NCI-H2171 (cell line): ENCODE data around the gene RAMP1.
"Not testable (repeated sequence)": the region's sequence is repeated elsewhere in the genome, so short reads cannot be mapped to it uniquely, and the experiment has no call there.

ENCODE experiments used
- DNase-seq: peaks from one replicate; lab custom pipeline; 2025; lab: John Stamatoyannopoulos, UW

The RAMP1 gene

DNA sequence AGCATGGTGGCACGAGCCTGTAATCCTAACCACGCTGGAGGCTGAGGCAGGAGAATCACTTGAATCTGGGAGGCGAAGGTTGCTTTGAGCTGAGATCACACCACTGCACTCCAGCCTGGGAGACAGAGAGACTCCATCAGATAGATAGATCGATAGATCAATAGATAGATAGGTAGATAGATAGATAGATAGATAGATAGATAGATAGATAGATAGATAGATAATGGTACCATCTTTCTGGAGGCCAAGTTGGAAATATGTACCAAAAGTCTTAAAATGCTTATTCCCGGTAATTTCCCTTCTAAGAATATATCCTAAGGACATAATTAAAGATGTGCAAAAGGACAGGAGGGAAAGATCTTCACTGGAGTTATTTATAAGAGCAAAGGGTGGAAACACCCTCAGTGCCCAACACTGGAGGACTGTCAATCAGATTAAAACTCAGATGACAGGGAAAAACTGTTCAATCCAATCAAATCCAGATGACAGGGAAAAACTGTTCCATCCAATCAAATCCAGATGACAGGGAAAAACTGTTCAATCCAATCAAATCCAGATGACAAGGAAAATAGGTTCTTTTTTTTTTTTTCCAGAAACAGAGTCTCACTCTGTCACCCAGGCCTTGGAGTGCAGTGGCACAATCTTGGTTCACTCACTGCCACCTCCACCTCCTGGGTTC is 58.4 kb downstream of the RAMP1 start:
- DNase-seq = no peak

DNA sequence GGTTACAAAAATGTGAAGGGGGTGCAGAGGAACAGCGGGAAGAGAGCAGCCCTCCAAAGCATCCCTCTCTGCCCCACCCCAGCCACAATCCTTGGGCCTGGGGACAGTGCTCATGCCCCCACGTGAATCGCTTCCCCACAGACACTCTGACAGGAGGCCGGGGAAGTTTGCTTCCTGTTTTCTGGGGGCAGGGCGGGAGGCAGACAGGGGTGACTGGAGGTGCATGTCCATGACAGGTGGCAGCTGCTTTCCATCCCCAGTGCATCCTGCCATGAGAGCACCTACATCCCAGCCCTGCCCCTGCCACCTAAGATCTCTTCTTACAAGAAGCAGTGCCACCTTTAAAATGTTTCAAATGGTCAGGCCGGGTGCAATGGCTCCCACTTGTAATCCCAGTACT is 60.2 kb downstream of the RAMP1 start:
- DNase-seq = no peak

DNA sequence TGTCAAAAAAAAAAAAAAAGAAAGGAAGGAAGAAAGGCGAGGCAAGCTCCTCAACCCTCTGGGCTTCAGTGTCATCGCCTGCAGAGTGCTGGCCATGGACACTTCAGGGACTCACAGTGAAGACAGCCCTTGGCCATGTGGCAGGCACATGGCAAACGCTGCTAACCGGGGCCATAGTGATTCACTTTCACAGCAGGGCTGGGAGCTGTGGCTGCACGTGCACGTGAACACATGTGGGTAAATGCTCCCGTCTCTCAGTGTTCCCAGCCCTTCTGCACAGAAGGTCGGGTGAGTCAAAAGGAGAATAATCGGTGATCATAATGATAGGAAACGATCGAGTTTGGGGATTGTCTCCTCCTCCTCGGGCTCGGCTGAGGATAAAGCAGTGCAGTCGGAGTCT is 61.2 kb downstream of the RAMP1 start:
- DNase-seq = no peak

- no peak for DNase-seq
Measured at GRCh38 chr2:237921967-237922492, 62.6 kb downstream of the RAMP1 start.

GRCh38 chr2:237922641-237923361 is 63.4 kb downstream of the RAMP1 start:
- peak; percentile 87 for DNase-seq

DNA sequence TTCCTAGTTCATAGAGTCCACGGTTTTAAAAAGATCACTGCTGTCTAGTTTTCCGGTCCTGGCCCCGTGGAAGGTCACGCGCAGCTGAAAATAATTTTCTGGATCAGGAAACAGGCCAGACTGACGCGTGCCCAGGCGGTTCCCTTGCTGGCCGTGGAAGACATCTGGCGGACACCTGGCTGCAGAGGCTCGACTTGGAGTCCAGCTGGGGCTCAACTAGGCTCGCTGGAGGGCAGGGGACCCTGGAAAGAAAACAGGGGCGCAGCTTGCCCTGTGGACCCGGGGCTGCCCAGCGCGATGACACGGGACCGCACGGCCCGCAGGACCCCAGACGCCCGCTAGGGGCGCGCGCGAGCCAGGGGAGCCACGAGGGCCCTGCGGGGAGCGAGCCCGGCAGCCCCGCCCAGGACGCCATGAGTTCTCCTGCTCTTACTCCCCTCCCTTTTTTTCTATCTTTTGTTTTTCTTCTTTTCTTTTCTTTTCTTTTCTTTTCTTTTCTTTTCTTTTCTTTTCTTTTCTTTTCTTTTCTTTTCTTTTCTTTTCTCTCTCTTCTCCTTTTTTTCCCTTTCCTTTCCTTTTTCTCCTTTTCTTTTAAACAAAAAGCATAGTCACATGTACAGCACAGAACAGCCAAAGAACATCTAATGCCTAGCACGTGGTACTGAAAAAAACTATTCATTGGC is 64.2 kb downstream of the RAMP1 start:
- DNase-seq = peak; percentile 42

GRCh38 chr2:237924164-237924534 is 64.7 kb downstream of the RAMP1 start:
- DNase-seq = no peak

- DNase-seq = no peak
Measured at GRCh38 chr2:237927135-237927534, 67.7 kb downstream of the RAMP1 start.

- DNase-seq = no peak
Measured at GRCh38 chr2:237927986-237928385, 68.6 kb downstream of the RAMP1 start.

DNA sequence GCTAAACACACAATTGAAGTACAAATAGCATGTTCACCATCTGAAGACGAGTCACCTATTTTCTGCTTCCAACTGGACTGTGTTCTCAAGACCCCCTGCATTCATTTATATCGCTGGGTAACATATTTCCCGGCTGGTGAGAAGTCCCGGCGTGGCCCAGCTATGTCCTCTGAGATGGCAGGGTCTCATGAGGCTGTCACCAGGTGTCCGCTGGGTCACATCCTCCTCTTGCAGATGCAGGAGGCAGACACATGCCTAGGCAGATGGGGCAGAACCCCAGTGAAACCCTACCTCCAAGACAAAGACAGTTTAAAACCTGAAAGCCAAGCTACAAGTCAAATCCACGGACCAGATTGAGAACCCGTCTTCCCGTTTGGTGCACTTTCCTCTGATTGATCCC is 70.6 kb downstream of the RAMP1 start:
- no peak for DNase-seq

GRCh38 chr2:237931205-237931721 is 71.8 kb downstream of the RAMP1 start:
- DNase-seq = no peak

GRCh38 chr2:237932731-237933131 is 73.3 kb downstream of the RAMP1 start:
- no peak for DNase-seq

DNA sequence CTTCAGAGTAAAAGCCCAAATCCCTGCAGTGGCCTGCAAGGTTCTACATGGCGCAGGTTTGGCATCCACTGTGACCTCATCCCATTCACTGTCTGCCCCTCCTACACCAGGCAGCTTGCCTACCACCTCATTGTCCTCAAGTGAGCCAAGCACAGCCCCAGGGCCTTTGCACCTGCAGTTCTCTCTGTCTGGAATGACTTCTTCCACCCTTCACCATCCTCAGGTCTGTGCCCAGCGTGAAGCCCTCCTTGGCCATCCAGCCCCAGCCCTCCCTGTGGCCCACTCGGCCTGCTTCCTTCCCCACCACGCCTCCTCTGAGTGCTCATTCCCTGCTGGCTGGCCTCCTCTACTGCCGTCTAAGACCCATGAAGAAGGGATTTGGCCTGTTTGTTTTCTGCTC is 74.8 kb downstream of the RAMP1 start:
- no peak for DNase-seq

DNA sequence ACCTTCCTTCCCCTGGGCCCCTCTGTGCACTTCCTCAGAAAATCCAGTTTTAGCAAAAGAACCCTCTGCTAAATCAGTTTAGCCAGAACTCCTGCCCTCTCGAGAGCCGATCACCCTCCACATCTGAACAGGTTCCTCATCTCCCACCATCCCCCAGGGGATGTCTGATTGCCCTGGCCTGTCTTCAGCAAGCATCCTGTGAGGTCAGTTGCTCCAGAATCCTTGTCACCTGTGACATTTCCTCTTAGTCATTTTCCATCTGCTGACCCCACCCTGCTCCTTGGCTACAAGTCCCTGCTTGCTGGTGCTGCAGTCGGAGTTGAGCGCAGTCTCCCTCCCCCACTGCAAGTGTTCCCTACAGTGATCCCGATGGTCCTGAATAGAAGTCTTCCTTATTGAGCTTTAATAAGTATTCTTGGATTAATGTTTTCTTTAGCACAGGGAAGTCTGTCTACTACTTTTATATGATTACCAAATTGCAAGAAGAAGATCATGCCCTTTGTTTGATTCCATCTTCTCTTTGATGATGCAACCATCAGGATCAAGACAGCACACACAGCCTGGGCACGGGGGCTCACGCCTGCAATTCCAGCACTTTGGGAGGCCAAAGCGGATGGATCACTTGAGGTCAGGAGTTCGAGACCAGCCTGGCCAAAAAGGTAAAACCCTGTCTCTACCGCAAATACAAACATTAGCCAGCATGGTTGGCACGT is 76.5 kb downstream of the RAMP1 start:
- no peak for DNase-seq

DNA sequence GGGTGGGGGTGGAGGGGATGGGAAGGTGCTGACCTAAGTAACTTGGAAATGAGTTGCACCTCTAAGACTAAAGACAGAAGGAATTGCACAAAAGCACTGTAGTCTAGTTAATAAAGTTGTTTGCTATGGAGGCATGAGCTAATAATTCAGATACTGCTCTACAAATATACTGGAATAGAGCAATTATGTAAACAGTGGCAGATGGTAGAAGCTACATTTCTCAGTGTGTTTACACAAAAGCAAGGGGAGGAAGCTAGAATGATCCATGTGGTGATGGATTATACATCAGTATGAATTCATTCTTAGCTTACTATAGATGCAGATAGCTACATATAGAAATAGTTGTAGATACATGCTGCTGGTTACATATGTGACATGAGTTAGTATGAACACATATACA is 79.8 kb downstream of the RAMP1 start:
- no peak for DNase-seq

DNA sequence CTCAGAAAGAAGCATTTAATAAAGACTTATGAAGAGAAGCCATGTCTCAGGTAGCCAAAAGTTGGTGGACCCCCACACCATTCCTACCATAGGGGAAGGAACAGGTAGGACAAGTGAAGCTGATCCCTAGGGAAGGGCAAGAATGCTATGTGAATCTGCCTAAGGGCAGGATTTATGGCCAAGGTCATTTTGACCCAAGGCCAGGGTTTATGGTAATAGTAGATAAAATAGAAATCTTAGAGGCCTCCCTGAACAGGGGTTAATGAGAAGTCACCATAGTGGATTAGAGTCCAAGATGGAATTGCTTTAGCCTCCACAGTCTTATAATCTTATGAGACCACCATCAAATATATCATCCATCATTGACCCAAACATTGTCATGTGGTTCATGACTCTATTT is 81.4 kb downstream of the RAMP1 start:
- DNase-seq = no peak

DNA sequence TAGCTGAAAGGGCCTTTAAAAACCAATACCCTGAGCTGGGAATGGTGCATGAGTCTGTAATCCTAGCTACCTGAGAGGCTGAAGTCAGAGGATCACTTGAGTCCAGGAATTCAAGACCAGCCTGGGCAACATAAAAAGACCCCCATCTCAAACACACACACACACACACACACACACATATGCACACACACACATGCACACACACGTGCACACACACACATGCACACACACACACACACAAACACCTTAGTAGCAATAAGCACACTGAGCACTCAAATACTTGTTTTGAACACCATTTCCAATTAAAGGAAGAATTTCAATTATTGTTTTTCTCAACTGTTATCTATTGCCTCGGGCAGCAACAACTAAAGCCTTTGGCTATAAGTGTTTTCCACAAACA is 81.8 kb downstream of the RAMP1 start:
- no peak for DNase-seq

DNA sequence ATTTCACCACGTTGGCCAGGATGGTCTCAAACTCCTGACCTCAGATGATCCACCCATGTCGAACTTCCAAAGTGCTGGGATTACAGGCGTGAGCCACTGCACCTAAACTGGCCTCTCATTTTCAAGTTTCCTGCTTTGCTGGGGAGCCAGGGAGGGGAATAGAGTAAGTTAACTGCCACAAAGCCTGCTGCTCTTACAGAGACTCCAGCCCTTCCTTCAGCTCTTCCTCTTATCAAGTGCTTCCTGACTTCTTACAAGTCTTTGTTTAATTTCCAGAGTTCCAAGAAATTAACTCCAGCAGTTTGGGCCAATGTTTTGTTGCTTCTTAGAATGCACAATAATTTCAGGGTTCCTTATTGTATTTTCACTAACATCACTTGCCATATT is 83.1 kb downstream of the RAMP1 start:
- DNase-seq = no peak

GRCh38 chr2:237943395-237944094 is 84.1 kb downstream of the RAMP1 start:
- DNase-seq = no peak

GRCh38 chr2:237944302-237944701 is 84.9 kb downstream of the RAMP1 start:
- DNase-seq = no peak

DNA sequence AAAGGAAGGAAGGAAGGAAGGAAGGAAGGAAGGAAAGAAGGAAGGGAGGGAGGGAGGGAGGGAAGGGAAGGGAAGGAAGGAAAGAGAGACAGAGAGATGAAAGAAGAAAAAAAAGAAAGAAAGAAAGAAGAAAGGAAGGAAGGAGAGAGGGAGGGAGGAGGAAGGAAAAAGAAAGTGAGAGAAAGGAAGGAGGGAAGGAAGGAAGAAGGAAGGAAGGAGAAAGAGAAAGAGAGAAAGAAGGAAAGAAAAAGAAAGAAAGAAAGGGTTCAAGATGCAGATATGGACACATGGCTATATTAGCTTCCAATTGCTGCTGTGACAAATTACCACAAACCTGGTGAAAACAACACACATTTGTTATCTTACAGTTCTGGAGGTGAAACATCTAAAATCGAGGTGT is 87.0 kb downstream of the RAMP1 start:
- DNase-seq = no peak

DNA sequence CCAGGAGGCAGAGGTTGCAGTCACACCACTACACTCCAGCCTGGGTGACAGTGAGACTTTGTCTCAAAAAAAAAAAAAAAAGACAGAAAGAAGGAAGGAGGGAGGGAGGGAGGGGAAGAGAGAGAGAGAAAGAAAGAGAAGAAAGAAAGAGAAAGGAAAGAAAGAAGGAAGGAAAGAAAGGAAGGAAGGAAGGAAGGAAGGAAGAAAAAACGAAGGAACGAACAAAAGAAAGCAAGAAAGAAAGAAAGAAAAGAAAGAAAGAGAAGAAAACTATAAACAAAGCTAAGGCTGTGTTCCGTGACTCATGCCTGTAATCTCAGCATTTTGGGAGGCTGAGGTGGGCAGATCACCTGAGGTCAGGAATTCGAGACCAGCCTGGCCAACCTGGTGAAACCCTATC is 91.9 kb downstream of the RAMP1 start:
- not testable (repeated sequence) for DNase-seq
